Esophagus muscularis mucosa (tissue), 3 donors: ENCODE results near the gene GREB1.

Source experiments
- EP300 ChIP-seq: sonication (generic); formaldehyde crosslinking; IDR thresholded peaks from one replicate; pipeline ENCODE4 v1.6.1; 2017; ENCODE audit warnings: antibody characterized with exemption
- POLR2A ChIP-seq: fragments of 450-650 bp; IDR thresholded peaks from one replicate; pipeline ENCODE4 v1.6.1; 2017; ENCODE audit warnings: antibody characterized with exemption, moderate library complexity, mild to moderate bottlenecking, low read depth
- POLR2AphosphoS5 ChIP-seq, 2 donors: sonication (generic); formaldehyde crosslinking; IDR thresholded peaks; one replicate each; pipeline ENCODE4 v1.6.1; 2017; ENCODE audit warnings: antibody characterized with exemption in 2 of 2

DNA sequence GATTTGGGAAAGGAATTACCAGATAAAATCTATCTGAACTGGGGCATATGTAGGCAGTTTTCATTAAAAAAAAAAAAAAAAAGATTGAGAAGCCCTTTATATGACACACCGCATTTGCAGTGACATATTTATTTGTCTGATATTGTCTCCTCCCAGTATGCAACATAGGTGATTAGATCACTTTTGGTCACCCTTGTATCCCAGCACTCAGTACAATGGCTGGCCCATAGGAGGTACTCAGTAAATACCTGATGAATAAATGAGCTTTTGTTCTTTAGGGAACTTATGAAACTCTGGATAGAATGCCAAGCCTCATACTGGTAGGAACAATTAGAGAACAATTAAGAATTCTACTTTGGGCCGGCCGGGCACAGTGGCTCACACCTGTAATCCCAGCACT lies 45.0 kb upstream of the GREB1 start:
- TF ChIP-seq POLR2A (no peak), POLR2AphosphoS5 (IDR thresholded peaks at IDR 0.05) (no peak), EP300 (no peak)
